CD4-positive, alpha-beta T cell (primary cell): ENCODE results near the gene EIF3I. TPM values are rescaled to one million over a fixed set of nuclear protein-coding genes. Genes with fewer than 3 reads are reported as not detected.

Source experiments
- ATAC-seq: fragments of 200-7000 bp; cut with Tn5 transposase; one replicate; pipeline ENCODE4 v1.10.0; 2022; ENCODE audit warnings: mild to moderate bottlenecking; ENCODE audit not compliant: poor library complexity
- CTCF ChIA-PET: fragments of 350-600 bp; sonication (Branson Sonifier 250); formaldehyde crosslinking; loops from one replicate; lab custom pipeline; 2021; ENCODE audit warnings: antibody characterized with exemption, inconsistent platforms; lab: Charles Lee
- POLR2A ChIA-PET: fragments of 350-600 bp; sonication (Branson Sonifier 250); formaldehyde crosslinking; loops from one replicate; lab custom pipeline; 2021; ENCODE audit warnings: antibody characterized with exemption, inconsistent platforms; lab: Charles Lee
- DNase-seq, 14 experiments: peaks; one replicate each; pipeline ENCODE4 v3.0.0-alpha.2; 2013 to 2020; ENCODE audit warnings: mixed read lengths in 2 of 14
- H3K27ac ChIP-seq, 2 donors: one replicate each; pipeline versions ENCODE4 v1.5.1 to v1.7.0; 2013; ENCODE audit warnings: low read length in 2 of 2, low read depth in 1 of 2, mild to moderate bottlenecking in 1 of 2
- H3K27me3 ChIP-seq, 2 experiments: 1 replicate in 1 of 2; 2 replicates in 1 of 2; pipeline versions ENCODE4 v1.6.1 to v1.7.0; 2013; ENCODE audit warnings: low read length in 2 of 2, control low read depth in 1 of 2, mild to moderate bottlenecking in 1 of 2, moderate library complexity in 1 of 2; ENCODE audit not compliant: insufficient read depth in 2 of 2, control insufficient read depth in 1 of 2
- H3K36me3 ChIP-seq: one replicate; pipeline ENCODE4 v1.6.1; 2013; ENCODE audit warnings: low read length, control low read depth; ENCODE audit not compliant: insufficient read depth
- H3K4me1 ChIP-seq: one replicate; pipeline ENCODE4 v1.6.1; 2013; ENCODE audit warnings: low read length, control low read depth; ENCODE audit not compliant: insufficient read depth
- H3K4me3 ChIP-seq: one replicate; pipeline ENCODE4 v1.5.1; 2013; ENCODE audit warnings: mild to moderate bottlenecking, low read length, moderate library complexity
- H3K9me3 ChIP-seq, 2 experiments: 1 replicate in 1 of 2; 2 replicates in 1 of 2; pipeline versions ENCODE4 v1.6.1 to v1.7.0; 2013; ENCODE audit warnings: low read length in 2 of 2, mild to moderate bottlenecking in 2 of 2, control low read depth in 1 of 2, moderate library complexity in 1 of 2; ENCODE audit not compliant: control insufficient read depth in 1 of 2, insufficient read depth in 1 of 2
- H3K27ac Mint-ChIP-seq: one replicate; pipeline ENCODE4 v1.8.0; 2020; ENCODE audit warnings: mixed read lengths
- H3K27me3 Mint-ChIP-seq: one replicate; pipeline ENCODE4 v1.8.0; 2021; ENCODE audit warnings: mixed read lengths
- H3K36me3 Mint-ChIP-seq: one replicate; pipeline ENCODE4 v1.8.0; 2021; ENCODE audit warnings: low read depth, mixed read lengths
- H3K4me1 Mint-ChIP-seq: one replicate; pipeline ENCODE4 v1.8.0; 2021; ENCODE audit warnings: low read depth, mixed read lengths
- H3K4me3 Mint-ChIP-seq: one replicate; pipeline ENCODE4 v1.8.0; 2020; ENCODE audit warnings: mild to moderate bottlenecking, mixed read lengths
- H3K9me3 Mint-ChIP-seq: one replicate; pipeline ENCODE4 v1.8.0; 2020; ENCODE audit warnings: mixed read lengths
- CTCF ChIP-seq: fragments of 200-600 bp; IDR thresholded peaks from one replicate; pipeline ENCODE4 v1.8.0; 2022; ENCODE audit warnings: antibody characterized with exemption, mild to moderate bottlenecking
- intact Hi-C, 2 experiments: fragments of 100-400 bp; cut with DNase I in 1 of 2; cut with micrococcal nuclease in 1 of 2; formaldehyde crosslinking; loops; one replicate each; pipeline versions ENCODE4 v1.15.1 to v1.9.0; 2023 to 2025; cut with DNase I, micrococcal nuclease
- polyA plus RNA-seq, 2 donors: library from polyadenylated mRNA; unstranded; fragments of 120-200 nt; gene quantifications; one replicate each; pipeline ENCODE4 v1.2.1, GENCODE V29; 2013
- total RNA-seq, 174 experiments: library from RNA in 2 of 174; stranded (reverse) in 2 of 174; gene quantifications; one replicate each; pipeline ENCODE4 v1.2.3 and lab custom pipeline; 2021 to 2026

Gene EIF3I
- 100 to 1,000 TPM; 103 to 110 TPM for total RNA-seq
- polyA plus RNA-seq (2013, experiment 1 of 2), result 122 TPM
- polyA plus RNA-seq (2013, experiment 2 of 2), result 124 TPM
- total RNA-seq (lab: John Stamatoyannopoulos, UW), result 77.9 to 471 (median 152) reads per million in 172 experiments

GRCh38 chr1:32221980-32222755 lies at the start of gene EIF3I, which contains the start of gene TMEM234:
EIF3I (plus strand) TSS chr1:32222407; CDS start chr1:32222442, 35 bp downstream.
TMEM234 (minus strand) TSS chr1:32222353; CDS start chr1:32222322, 31 bp downstream.
- intact Hi-C loops, result loop anchor here (1.0 to 10.0 kb wide), 4 partner anchors 29 to 172 kb away; partner anchors contain the start of genes BSDC1 (in 1 of the 2) and LCK (in 1 of the 2)
- H3K9me3 Mint-ChIP-seq, result no peaks in the 10 kb centered on the region
- ChIA-PET POLR2A (interaction anchor here (1.0 to 2.8 kb wide), 4 partner anchors 21 to 172 kb away, joined by 3 to 9 read pairs (median 7); partner anchors contain the start of genes BSDC1 and LCK), CTCF (no interaction called here)
- no peaks in the 10 kb centered on the region for H3K27me3 ChIP-seq
- peak within 1 kb of the TSS; percentile 99 for H3K4me3 Mint-ChIP-seq
- peaks cover 59% of the 10 kb centered on the region for H3K36me3 Mint-ChIP-seq
- peak within 1 kb of the TSS; percentile 99 for H3K27ac Mint-ChIP-seq
- no peak for TF ChIP-seq CTCF
- H3K36me3 ChIP-seq, result peaks cover 31% of the 10 kb centered on the region
- H3K4me1 Mint-ChIP-seq, result peaks cover 38% of the 10 kb centered on the region
- peaks cover 34% of the 10 kb centered on the region for H3K4me1 ChIP-seq
- peak; percentile 89 for ATAC-seq
- H3K27me3 Mint-ChIP-seq, result no peaks in the 10 kb centered on the region
- H3K27ac ChIP-seq, result peak within 1 kb of the TSS; percentile 94
- no peaks in the 10 kb centered on the region for H3K9me3 ChIP-seq
- peak; percentile 81 to 96 (median 88) for DNase-seq
- peak within 1 kb of the TSS; percentile 79 for H3K4me3 ChIP-seq

GRCh38 chr1:32172621-32173245 lies 49.5 kb upstream of the EIF3I start:
- ChIA-PET POLR2A (no interaction called here), CTCF (no interaction called here)
- no peaks in the 10 kb centered on the region for H3K27me3 Mint-ChIP-seq
- Histone ChIP-seq H3K27ac (peak overlapping the region in 1 of 2 donors; percentile 24), H3K4me1 (peaks cover 3% of the 10 kb centered on the region), H3K4me3 (no peak overlapping the region), H3K27me3 (no peaks in the 10 kb centered on the region), H3K9me3 (no peaks in the 10 kb centered on the region), H3K36me3 (peaks cover 51% of the 10 kb centered on the region)
- H3K9me3 Mint-ChIP-seq, result no peaks in the 10 kb centered on the region
- peaks cover 19% of the 10 kb centered on the region for H3K4me1 Mint-ChIP-seq
- H3K27ac Mint-ChIP-seq, result peak overlapping the region; percentile 18
- H3K36me3 Mint-ChIP-seq, result peaks cover 66% of the 10 kb centered on the region
- intact Hi-C loops, result no loop called here
- peak in 1 of 14 experiments; percentile 31 for DNase-seq
- TF ChIP-seq CTCF, result no peak
- ATAC-seq, result no peak
- H3K4me3 Mint-ChIP-seq, result no peak overlapping the region
